H9 (cell line): ENCODE results near the gene ZFP62. TPM values are rescaled to one million over a fixed set of nuclear protein-coding genes. Genes with fewer than 3 reads are reported as not detected.

Experiments
- DNase-seq: peaks from one replicate; pipeline ENCODE4 v3.0.0-alpha.2; 2017
- H2AFZ ChIP-seq: one replicate; pipeline ENCODE4 v1.6.1; 2013; ENCODE audit warnings: mild to moderate bottlenecking, low read length, control low read depth, moderate library complexity
- H2AK5ac ChIP-seq: 2 replicates; pipeline ENCODE4 v1.6.1; 2013; ENCODE audit warnings: low read length, control low read depth, mixed read lengths; ENCODE audit not compliant: insufficient read length
- H2BK120ac ChIP-seq: one replicate; pipeline ENCODE4 v1.6.1; 2013; ENCODE audit warnings: low read depth, mild to moderate bottlenecking, low read length, control low read depth, inconsistent platforms; ENCODE audit not compliant: poor library complexity, severe bottlenecking
- H2BK12ac ChIP-seq: 2 replicates; pipeline ENCODE4 v1.6.1; 2013; ENCODE audit warnings: low read length, control low read depth, mixed read lengths, low read depth; ENCODE audit not compliant: insufficient read length
- H2BK15ac ChIP-seq: 2 replicates; pipeline ENCODE4 v1.6.1; 2013; ENCODE audit warnings: low read depth, low read length, control low read depth
- H2BK20ac ChIP-seq: one replicate; pipeline ENCODE4 v1.6.1; 2013; ENCODE audit warnings: low read depth, mild to moderate bottlenecking, low read length, control low read depth, inconsistent platforms; ENCODE audit not compliant: poor library complexity, severe bottlenecking
- H2BK5ac ChIP-seq: 2 replicates; pipeline ENCODE4 v1.6.1; 2013; ENCODE audit warnings: low read length, control low read depth, mixed read lengths; ENCODE audit not compliant: insufficient read length
- H3K14ac ChIP-seq: 2 replicates; pipeline ENCODE4 v1.6.1; 2013; ENCODE audit warnings: low read length, control low read depth; ENCODE audit not compliant: insufficient read depth
- H3K18ac ChIP-seq: 2 replicates; pipeline ENCODE4 v1.6.1; 2013; ENCODE audit warnings: low read depth, mild to moderate bottlenecking, mixed read lengths, low read length, control low read depth; ENCODE audit not compliant: insufficient read length
- H3K23ac ChIP-seq: 2 replicates; pipeline ENCODE4 v1.6.1; 2013; ENCODE audit warnings: low read length, control low read depth, mixed read lengths, low read depth; ENCODE audit not compliant: insufficient read length
- H3K23me2 ChIP-seq: 2 replicates; pipeline ENCODE4 v1.6.1; 2013; ENCODE audit warnings: low read depth, mild to moderate bottlenecking, mixed read lengths, low read length, control low read depth; ENCODE audit not compliant: insufficient read length, poor library complexity, severe bottlenecking
- H3K27ac ChIP-seq: 2 replicates; pipeline ENCODE4 v1.5.1; 2013; ENCODE audit warnings: low read length, control low read depth, mixed read lengths, low read depth; ENCODE audit not compliant: insufficient read length
- H3K27me3 ChIP-seq: 2 replicates; pipeline ENCODE4 v1.6.1; 2013; ENCODE audit warnings: low read length, control low read depth, inconsistent platforms; ENCODE audit not compliant: insufficient read depth
- H3K4ac ChIP-seq: 2 replicates; pipeline ENCODE4 v1.6.1; 2013; ENCODE audit warnings: low read depth, mild to moderate bottlenecking, control low read depth, inconsistent platforms, low read length, moderate library complexity
- H3K4me1 ChIP-seq: 2 replicates; pipeline ENCODE4 v1.6.1; 2013; ENCODE audit warnings: low read length, control low read depth, inconsistent platforms; ENCODE audit not compliant: insufficient read depth
- H3K4me2 ChIP-seq: 2 replicates; pipeline ENCODE4 v1.6.1; 2013; ENCODE audit warnings: low read length, control low read depth, mixed read lengths; ENCODE audit not compliant: insufficient read length, insufficient read depth
- H3K56ac ChIP-seq: 2 replicates; pipeline ENCODE4 v1.6.1; 2013; ENCODE audit warnings: low read depth, mild to moderate bottlenecking, mixed read lengths, low read length, control low read depth; ENCODE audit not compliant: insufficient read length
- H3K79me1 ChIP-seq: 2 replicates; pipeline ENCODE4 v1.6.1; 2013; ENCODE audit warnings: low read depth, mild to moderate bottlenecking, moderate library complexity, low read length, control low read depth, inconsistent platforms; ENCODE audit not compliant: insufficient read depth, poor library complexity, severe bottlenecking
- H3K79me2 ChIP-seq: 2 replicates; pipeline ENCODE4 v1.6.1; 2013; ENCODE audit warnings: low read length, control low read depth, inconsistent platforms; ENCODE audit not compliant: insufficient read depth
- H3K9ac ChIP-seq: 2 replicates; pipeline ENCODE4 v1.6.1; 2013; ENCODE audit warnings: low read length, control low read depth, mixed read lengths; ENCODE audit not compliant: insufficient read length; ENCODE audit errors: extremely low read depth
- H3K9me3 ChIP-seq: one replicate; pipeline ENCODE4 v1.6.1; 2013; ENCODE audit warnings: low read depth, low read length, inconsistent platforms; ENCODE audit not compliant: control insufficient read depth
- H3T11ph ChIP-seq: one replicate; pipeline ENCODE4 v1.6.1; 2013; ENCODE audit warnings: mild to moderate bottlenecking, low read length, control low read depth, inconsistent platforms
- H4K20me1 ChIP-seq: one replicate; pipeline ENCODE4 v1.6.1; 2013; ENCODE audit not compliant: control insufficient read depth, insufficient read length, insufficient read depth
- H4K5ac ChIP-seq: 2 replicates; pipeline ENCODE4 v1.6.1; 2013; ENCODE audit warnings: low read depth, mild to moderate bottlenecking, mixed read lengths, low read length, control low read depth; ENCODE audit not compliant: insufficient read length
- H4K8ac ChIP-seq: replicated peaks from 2 replicates; pipeline ENCODE4 v1.6.1; 2013; ENCODE audit warnings: low read length, control low read depth, mixed read lengths, low read depth; ENCODE audit not compliant: insufficient read length
- H4K91ac ChIP-seq: 2 replicates; pipeline ENCODE4 v1.6.1; 2013; ENCODE audit warnings: low read depth, mild to moderate bottlenecking, moderate library complexity, mixed read lengths, low read length, control low read depth; ENCODE audit not compliant: insufficient read length
- H3K27ac Mint-ChIP-seq, 3 experiments: 2 replicates in 2 of 3; 3 replicates in 1 of 3; pipeline ENCODE4 v1.8.0; 2020 to 2021; ENCODE audit warnings: mixed read lengths in 3 of 3, mild to moderate bottlenecking in 1 of 3, moderate library complexity in 1 of 3
- H3K27me3 Mint-ChIP-seq: 2 replicates; pipeline ENCODE4 v1.8.0; 2021; ENCODE audit warnings: low read depth, mild to moderate bottlenecking, moderate library complexity, mixed read lengths
- H3K36me3 Mint-ChIP-seq, 3 experiments: 2 replicates in 2 of 3; 3 replicates in 1 of 3; pipeline ENCODE4 v1.8.0; 2020 to 2021; ENCODE audit warnings: low read depth in 3 of 3, mixed read lengths in 3 of 3; ENCODE audit not compliant: insufficient read depth in 1 of 3
- H3K4me1 Mint-ChIP-seq, 2 experiments: 2 replicates each; pipeline ENCODE4 v1.8.0; 2020; ENCODE audit warnings: mixed read lengths in 2 of 2
- H3K4me3 Mint-ChIP-seq, 2 experiments: 2 replicates in 1 of 2; 3 replicates in 1 of 2; pipeline ENCODE4 v1.8.0; 2020 to 2021; ENCODE audit warnings: mild to moderate bottlenecking in 2 of 2, mixed read lengths in 2 of 2, moderate library complexity in 1 of 2
- H3K9me3 Mint-ChIP-seq, 2 experiments: 2 replicates in 1 of 2; 3 replicates in 1 of 2; pipeline ENCODE4 v1.8.0; 2020; ENCODE audit warnings: mild to moderate bottlenecking in 2 of 2, mixed read lengths in 2 of 2, moderate library complexity in 1 of 2
- WGBS: extraction: QIAGEN DNeasy Blood & Tissue Kit; methylation state at CpG from one replicate; pipeline ENCODE4 v1.1.7; 2013; ENCODE audit warnings: missing lambda C conversion rate, low lambda C conversion rate, mixed read lengths; ENCODE audit not compliant: insufficient read length; ENCODE audit errors: extremely low coverage; 5-methylcytosine and 5-hydroxymethylcytosine counted together
- total RNA-seq: library from RNA; stranded (reverse); gene quantifications from 2 replicates; pipeline ENCODE4 v1.2.1, GENCODE V29; 2021
- TF ChIP-seq, protein P1 (sequence below): fragments of 200-600 bp; sonication (generic); conservative IDR thresholded peaks from 3 replicates; pipeline ENCODE4 v1.8.0; 2021; ENCODE audit warnings: antibody characterized with exemption, mild to moderate bottlenecking

Gene ZFP62
- total RNA-seq, 1 experiment from 2014 or later: 16.2 TPM

DNA sequence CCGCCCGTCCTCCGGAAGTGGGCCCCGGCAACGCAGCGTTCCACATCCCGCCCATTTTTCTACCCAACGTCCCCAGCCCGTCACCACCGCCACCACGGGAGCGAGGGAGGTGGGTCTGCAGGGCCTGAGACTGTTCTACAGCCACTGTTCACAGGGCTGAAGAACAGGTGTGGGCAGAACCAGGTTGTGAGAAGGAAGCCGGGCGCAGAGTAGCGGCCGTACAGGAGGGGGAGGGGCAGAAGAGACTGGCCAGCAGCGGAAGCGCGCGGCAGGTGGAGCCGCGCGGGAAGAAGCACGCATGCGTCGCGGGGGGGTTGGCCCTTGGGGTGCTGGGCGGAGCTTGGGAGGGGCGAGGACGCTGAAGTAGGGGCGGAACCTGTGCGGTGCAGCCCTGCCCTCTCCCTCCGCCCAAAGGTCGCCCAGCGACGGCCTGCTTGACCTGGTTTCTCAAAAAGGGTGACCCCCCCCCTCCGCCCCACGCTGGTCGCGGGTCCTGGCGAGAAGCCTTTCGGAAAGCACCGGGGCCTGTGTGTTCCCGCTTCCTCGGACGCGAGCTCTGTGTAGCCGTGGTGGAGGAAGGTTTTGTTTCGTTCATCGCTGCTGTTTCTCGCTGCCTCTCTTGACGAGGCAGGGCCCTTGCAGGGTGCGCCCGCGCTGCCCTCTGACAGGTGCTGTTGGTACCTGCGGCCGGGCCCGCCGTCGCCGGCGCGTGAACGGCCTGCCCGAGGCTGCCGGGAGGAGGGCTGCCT, 50.7 kb downstream of the ZFP62 start:
- DNase-seq: peak; percentile 95
- peak overlapping the region; percentile 81 for H3K4me2 ChIP-seq
- TF ChIP-seq, protein P1, sequence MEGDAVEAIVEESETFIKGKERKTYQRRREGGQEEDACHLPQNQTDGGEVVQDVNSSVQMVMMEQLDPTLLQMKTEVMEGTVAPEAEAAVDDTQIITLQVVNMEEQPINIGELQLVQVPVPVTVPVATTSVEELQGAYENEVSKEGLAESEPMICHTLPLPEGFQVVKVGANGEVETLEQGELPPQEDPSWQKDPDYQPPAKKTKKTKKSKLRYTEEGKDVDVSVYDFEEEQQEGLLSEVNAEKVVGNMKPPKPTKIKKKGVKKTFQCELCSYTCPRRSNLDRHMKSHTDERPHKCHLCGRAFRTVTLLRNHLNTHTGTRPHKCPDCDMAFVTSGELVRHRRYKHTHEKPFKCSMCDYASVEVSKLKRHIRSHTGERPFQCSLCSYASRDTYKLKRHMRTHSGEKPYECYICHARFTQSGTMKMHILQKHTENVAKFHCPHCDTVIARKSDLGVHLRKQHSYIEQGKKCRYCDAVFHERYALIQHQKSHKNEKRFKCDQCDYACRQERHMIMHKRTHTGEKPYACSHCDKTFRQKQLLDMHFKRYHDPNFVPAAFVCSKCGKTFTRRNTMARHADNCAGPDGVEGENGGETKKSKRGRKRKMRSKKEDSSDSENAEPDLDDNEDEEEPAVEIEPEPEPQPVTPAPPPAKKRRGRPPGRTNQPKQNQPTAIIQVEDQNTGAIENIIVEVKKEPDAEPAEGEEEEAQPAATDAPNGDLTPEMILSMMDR: no peak
- no peaks in the 10 kb centered on the region; the same call in 1 of the 2 replicates for H3K79me2 ChIP-seq
- H2BK15ac ChIP-seq: 0 out of 2 replicates have a peak overlapping the region, but pooled peaks have one; percentile 81
- no peaks in the 10 kb centered on the region for H3K79me1 ChIP-seq
- Mint-ChIP-seq H3K27ac (peak overlapping the region; percentile 98 to 99 (median 99)), H3K9me3 (no peaks in the 10 kb centered on the region; a peak in 2 of 5 replicates), H3K36me3 (peaks cover 2 to 24% (median 14%) of the 10 kb centered on the region in 3 experiments; a peak in 5 of 7 replicates), H3K4me3 (peak overlapping the region; percentile 84 to 90), H3K4me1 (peaks cover 45 to 49% of the 10 kb centered on the region in 2 experiments), H3K27me3 (peaks cover 5% of the 10 kb centered on the region)
- peak overlapping the region; percentile 88 for H3K27ac ChIP-seq
- no peak overlapping the region for H3K56ac ChIP-seq
- no peaks in the 10 kb centered on the region for H3K27me3 ChIP-seq
- H3K14ac ChIP-seq: peak overlapping the region; percentile 99
- H3T11ph ChIP-seq: peak overlapping the region; percentile 95
- WGBS: no CpG with 5 or more reads among the region's 66 CpGs
- peak overlapping the region; percentile 83 for H2AFZ ChIP-seq
- no peaks in the 10 kb centered on the region for H4K20me1 ChIP-seq
- no peak overlapping the region for H2BK12ac ChIP-seq
- H4K91ac ChIP-seq: no peak overlapping the region
- H4K5ac ChIP-seq: peak overlapping the region; percentile 66
- no peak overlapping the region for H2AK5ac ChIP-seq
- H2BK120ac ChIP-seq: no peak overlapping the region
- peak overlapping the region; percentile 83 for H2BK5ac ChIP-seq
- no peak overlapping the region for H3K23ac ChIP-seq
- no peak overlapping the region for H4K8ac ChIP-seq
- no peaks in the 10 kb centered on the region for H3K9me3 ChIP-seq
- peaks cover 11% of the 10 kb centered on the region for H3K4me1 ChIP-seq
- no peak overlapping the region for H3K4ac ChIP-seq
- peaks cover 15% of the 10 kb centered on the region for H3K23me2 ChIP-seq
- H3K9ac ChIP-seq: peak overlapping the region; percentile 92
- H2BK20ac ChIP-seq: no peak overlapping the region
- H3K18ac ChIP-seq: peak overlapping the region; percentile 99
